GM20000 (cell line): ENCODE measurements around the gene TUBA1A.
A peak's percentile ranks its signal among the peaks of the same experiment; 100 is the strongest.
"Not testable (repeated sequence)": the region's sequence is repeated elsewhere in the genome, so short reads cannot be mapped to it uniquely, and the experiment has no call there.

Experiments used
- DNase-seq: peaks from one replicate; pipeline ENCODE4 v3.0.0; 2012; ENCODE audit warnings: low spot score
- TF ChIP-seq, protein P1 (sequence below): IDR thresholded peaks from 2 replicates; pipeline ENCODE4 v1.5.1; 2012; ENCODE audit warnings: mild to moderate bottlenecking, control low read depth; ENCODE audit errors: extremely low read depth, missing control alignments

Gene TUBA1A

DNA sequence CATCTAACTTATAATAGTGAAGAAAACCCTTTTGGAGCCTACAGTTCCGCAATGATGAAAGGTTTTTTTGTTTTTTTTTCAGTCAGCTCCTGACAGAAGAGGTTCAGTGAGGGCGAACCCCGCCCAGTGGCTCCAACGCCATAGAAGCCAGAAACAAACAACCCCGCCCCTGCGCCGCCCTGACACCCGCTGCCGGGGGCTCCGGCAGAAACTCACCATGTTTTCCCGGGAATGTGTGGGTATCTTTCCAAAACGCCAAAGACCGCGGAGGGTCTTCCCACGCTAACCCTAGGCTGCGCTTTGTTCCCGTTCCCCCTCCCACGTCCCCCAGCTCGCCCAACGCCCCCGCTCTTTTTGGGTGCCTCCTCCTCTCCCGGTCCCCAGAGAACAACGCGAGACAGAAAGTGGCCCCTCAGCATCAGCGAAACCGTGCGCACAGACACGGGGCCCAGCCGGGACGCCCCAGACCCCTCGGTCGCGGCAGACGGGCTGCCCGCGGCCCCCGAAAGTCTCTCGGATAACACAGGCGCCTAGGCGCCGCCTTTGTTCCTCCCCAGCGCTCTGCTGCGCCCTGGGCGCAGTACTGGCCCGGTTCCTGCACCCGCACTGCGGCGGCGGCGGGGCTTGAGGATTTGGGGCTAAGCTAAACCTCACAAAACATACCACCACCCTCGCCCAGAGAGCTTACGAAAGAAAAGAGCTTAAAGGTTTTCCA lies 522 bp downstream of the TUBA1A start:
- DNase-seq, result peak; percentile 67
- TF ChIP-seq, protein P1, sequence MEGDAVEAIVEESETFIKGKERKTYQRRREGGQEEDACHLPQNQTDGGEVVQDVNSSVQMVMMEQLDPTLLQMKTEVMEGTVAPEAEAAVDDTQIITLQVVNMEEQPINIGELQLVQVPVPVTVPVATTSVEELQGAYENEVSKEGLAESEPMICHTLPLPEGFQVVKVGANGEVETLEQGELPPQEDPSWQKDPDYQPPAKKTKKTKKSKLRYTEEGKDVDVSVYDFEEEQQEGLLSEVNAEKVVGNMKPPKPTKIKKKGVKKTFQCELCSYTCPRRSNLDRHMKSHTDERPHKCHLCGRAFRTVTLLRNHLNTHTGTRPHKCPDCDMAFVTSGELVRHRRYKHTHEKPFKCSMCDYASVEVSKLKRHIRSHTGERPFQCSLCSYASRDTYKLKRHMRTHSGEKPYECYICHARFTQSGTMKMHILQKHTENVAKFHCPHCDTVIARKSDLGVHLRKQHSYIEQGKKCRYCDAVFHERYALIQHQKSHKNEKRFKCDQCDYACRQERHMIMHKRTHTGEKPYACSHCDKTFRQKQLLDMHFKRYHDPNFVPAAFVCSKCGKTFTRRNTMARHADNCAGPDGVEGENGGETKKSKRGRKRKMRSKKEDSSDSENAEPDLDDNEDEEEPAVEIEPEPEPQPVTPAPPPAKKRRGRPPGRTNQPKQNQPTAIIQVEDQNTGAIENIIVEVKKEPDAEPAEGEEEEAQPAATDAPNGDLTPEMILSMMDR, result no peak

DNA sequence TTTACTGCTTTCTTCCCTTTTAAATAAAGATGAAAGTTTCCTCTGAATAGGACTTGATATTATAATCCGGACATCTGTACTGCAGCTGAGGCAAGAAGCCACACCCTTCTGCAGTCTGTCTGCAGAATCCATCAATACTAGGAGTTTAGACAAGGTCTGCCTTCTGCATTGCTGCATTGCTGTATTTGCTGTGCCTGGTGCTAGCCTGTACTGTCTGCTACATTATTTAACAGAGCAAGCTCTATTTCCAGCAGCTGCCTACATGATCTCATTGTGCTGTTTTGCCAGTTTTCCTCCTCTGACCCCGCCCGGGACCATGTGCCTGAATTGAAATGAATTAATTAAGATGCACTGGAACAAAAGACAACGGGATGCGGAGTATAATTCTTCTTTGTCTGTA lies 1.7 kb downstream of the TUBA1A start:
- TF ChIP-seq, protein P1, result no peak
- DNase-seq, result no peak

DNA sequence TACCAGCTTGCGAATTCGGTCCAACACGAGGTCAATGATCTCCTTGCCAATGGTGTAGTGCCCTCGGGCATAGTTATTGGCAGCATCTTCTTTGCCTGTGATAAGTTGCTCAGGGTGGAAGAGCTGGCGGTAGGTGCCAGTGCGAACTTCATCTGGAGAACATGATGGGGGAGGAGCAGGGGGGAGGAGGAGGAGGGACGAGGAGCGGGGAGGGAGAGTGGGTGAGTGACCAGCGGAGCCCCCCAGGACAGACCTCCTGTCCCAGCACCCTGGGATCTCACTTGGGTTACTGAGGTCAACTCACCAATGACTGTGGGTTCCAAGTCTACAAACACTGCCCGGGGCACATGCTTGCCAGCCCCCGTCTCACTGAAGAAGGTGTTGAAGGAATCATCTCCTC lies 2.6 kb downstream of the TUBA1A start:
- DNase-seq, result not testable (repeated sequence)

DNA sequence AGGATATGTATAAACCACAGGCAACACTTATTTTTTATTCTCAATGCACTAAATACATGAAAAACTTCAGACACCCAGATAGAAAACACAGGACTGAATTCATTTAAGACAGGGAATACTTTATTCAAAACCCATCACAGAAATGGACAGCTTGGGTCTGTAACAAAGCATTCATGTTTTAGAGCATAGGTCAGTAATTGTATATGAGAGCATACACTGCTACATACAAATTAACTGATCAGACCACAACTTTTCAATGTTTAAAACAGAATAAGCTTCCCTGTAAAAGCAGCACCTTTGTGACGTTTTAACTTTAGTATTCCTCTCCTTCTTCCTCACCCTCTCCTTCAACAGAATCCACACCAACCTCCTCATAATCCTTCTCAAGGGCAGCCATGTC lies 4.2 kb downstream of the TUBA1A start:
- DNase-seq, result not testable (repeated sequence)

DNA sequence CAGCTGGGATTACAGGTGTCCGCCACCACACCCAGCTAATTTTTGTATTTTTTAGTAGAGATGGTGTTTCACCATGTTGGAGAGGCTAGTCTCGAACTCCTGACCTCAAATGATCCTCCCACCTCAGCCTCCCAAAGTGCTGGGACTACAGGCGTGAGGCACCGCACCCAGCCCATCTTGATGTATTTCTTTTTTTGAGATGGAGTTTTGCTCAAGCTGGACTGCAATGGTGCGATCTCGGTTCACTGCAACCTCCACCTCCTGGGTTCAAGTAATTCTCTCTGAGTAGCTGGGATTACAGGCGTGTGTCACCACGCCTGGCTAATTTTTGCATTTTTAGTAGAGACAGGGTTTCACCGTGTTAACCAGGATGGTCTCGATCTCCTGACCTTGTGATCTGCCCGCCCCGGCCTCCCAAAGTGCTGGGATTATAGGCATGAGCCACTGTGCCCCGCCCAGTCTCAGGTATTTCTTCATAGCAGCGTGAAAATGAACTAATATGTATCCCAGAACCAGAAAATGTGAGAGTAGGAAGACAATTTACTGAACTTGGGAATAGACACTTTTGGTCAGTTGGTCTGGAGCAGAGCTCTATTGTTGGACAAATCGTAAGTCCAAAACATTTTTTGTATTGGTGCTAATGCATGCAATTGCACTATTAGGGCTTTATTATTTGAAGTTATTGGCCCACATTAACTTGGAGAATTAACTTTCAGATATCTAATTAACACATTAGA lies 5.5 kb downstream of the TUBA1A start:
- DNase-seq, result not testable (repeated sequence)

DNA sequence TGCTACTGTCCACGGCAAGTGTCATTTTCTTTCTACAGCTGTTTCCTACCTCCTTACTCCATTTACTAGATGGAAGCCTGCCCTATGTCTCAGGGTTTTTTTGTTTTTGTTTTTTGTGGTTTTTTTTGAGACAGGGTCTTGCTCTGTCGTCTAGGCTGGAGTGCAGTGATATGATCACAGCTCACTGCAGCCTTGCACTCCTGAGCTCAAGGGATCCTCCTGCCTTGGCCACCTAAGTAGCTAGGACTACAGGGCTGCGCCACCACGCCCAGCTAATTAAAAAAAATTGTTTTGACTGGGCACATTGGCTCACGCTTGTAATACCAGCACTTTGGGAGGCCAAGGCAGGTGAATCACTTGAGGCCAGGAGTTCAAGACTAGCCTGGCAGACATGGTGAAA lies 14.7 kb downstream of the TUBA1A start:
- TF ChIP-seq, protein P1, result no peak
- no peak for DNase-seq

DNA sequence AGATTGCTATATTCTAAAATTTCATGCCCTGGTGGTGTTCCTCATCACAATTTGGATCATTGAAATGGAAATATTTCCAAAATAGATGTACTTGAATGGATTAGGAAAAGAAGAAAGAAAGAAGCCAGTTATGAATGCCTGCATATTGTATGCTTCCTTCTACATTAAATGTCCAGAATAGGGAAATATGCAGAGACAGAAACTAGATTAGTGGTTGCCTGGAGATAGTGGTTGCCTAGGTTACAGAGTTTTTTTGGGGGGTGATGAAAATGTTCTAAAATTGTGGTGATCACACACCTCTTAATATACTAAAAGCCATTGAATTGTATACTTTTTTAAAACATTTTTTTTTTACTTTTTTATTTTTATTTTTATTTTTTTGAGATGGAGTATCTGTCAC lies 18.0 kb downstream of the TUBA1A start:
- no peak for DNase-seq
- TF ChIP-seq, protein P1, result no peak

DNA sequence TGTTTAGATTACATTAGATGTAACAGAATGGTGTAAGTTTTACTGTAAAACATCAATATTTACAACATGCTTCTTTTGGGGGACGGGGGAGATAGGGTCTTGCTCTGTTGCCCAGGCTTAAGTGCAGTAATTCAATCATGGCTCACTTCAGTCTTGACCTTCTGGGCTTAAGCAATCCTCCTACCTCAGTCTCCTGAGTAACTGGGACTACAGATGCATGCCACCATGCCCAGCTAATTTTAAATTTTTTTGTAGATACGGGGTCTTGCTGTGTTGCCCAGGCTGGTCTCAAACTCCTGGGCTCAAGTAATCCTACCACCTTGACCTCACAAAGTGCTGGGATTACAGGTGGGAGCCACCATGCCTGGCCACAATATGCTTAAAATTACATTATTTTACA lies 23.8 kb downstream of the TUBA1A start:
- TF ChIP-seq, protein P1, result no peak

DNA sequence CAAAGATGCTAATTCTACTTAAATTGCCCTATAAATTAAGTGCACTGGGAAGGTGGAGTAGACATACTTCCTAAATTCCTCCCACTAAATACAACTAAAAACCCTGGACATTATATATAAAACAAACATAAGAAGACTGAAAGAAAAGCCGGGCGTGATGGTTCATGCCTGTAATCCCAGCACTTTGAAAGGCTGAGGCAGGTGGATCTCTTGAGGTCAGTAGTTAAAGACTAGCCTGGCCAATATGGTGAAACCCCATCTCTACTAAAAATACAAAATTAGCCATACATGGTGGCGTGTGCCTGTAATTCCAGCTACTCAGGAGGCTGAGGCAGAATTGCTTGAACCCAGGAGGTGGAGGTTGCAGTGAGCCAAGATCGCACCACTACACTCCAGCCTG lies 27.0 kb downstream of the TUBA1A start:
- DNase-seq, result not testable (repeated sequence)

More for the DNA sequence above, 23.8 kb downstream of the TUBA1A start:
- no peak for DNase-seq
